ENCODE results near the gene ERMP1.
A peak's percentile ranks its signal among the peaks of the same experiment; 100 is the strongest.

The ERMP1 gene

DNA sequence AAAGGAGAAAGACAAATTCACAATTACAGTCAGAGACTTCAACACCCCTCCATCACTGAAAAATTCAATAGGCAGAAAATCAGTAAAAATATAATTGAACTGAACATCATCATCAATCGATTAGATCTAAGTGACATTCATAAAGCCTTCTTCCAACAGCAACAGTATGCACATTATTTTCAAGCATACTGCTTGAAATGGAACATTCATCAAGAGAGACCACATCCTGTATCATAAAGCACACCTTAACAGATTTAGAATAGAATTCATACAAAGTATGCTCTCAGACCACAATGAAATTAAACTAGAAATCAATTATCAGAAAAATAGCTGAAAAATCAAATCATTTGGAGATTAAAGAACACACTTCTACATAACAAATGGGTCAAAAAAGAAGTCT, 39.1 kb downstream of the ERMP1 start:
- no peaks in the 10 kb centered on the region for H3F3A ChIP-seq (ENCODE audit: low read depth)
- TF ChIP-seq, protein P1, sequence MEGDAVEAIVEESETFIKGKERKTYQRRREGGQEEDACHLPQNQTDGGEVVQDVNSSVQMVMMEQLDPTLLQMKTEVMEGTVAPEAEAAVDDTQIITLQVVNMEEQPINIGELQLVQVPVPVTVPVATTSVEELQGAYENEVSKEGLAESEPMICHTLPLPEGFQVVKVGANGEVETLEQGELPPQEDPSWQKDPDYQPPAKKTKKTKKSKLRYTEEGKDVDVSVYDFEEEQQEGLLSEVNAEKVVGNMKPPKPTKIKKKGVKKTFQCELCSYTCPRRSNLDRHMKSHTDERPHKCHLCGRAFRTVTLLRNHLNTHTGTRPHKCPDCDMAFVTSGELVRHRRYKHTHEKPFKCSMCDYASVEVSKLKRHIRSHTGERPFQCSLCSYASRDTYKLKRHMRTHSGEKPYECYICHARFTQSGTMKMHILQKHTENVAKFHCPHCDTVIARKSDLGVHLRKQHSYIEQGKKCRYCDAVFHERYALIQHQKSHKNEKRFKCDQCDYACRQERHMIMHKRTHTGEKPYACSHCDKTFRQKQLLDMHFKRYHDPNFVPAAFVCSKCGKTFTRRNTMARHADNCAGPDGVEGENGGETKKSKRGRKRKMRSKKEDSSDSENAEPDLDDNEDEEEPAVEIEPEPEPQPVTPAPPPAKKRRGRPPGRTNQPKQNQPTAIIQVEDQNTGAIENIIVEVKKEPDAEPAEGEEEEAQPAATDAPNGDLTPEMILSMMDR (conservative IDR thresholded peaks at IDR 0.05; ENCODE audit: low read length): no peak
- no peak for TF ChIP-seq EZH2phosphoT487 (IDR thresholded peaks at IDR 0.05; ENCODE audit: borderline replicate concordance)
- H3K4me1 ChIP-seq (ENCODE audit: insufficient read depth, low read length, poor library complexity, severe bottlenecking): peaks cover 24% of the 10 kb centered on the region
- H3K9ac ChIP-seq (ENCODE audit: low read depth, low read length, poor library complexity, severe bottlenecking): no peak overlapping the region
- peaks cover 11% of the 10 kb centered on the region; the same call in 1 of the 2 replicates for H3K79me2 ChIP-seq (ENCODE audit: insufficient read depth, low read length)
- peak overlapping the region; percentile 26 for H3K4me2 ChIP-seq (ENCODE audit: low read depth, low read length, poor library complexity, severe bottlenecking)
- H3K27me3 ChIP-seq (ENCODE audit: insufficient read depth, low read length, poor library complexity, severe bottlenecking): no peaks in the 10 kb centered on the region
- no peaks in the 10 kb centered on the region for H3K9me3 ChIP-seq (ENCODE audit: insufficient read depth, low read depth, low read length)
- no peak overlapping the region for H3K4me3 ChIP-seq (ENCODE audit: low read length, poor library complexity, severe bottlenecking)
- peaks cover 12% of the 10 kb centered on the region for H4K20me1 ChIP-seq (ENCODE audit: insufficient read depth, low read length, poor library complexity, severe bottlenecking)
- H3K36me3 ChIP-seq (ENCODE audit: insufficient read depth, low read length): peaks cover 42% of the 10 kb centered on the region; the same call in 1 of the 2 replicates
- no peak overlapping the region for H2AFZ ChIP-seq (ENCODE audit: low read length)
- no peaks in the 10 kb centered on the region for H3K9me2 ChIP-seq (replicated peaks; ENCODE audit: low read depth, low read length)

DNA sequence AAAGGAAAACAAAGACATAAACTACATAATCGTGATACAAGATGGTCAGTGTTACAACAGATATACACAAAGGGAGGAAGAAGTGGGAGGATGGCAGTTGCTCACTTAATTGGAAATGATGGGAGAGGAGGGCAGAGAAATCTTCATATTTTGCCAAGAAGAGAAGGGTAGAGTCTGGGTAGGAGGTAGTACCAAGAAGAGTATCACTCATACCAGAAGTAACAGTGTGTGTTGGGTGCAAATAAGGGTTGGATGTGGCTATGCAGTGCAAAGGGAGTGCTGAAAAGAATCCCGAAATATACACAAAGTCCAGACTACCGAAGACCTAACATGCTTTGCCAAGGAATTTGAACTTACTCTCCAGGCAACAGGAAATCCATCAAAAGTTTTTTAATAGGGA, 41.0 kb downstream of the ERMP1 start:
- Histone ChIP-seq H3K9me3 (ENCODE audit: insufficient read depth, low read depth, low read length) (no peaks in the 10 kb centered on the region), H3K9ac (ENCODE audit: low read depth, low read length, poor library complexity, severe bottlenecking) (no peak overlapping the region), H3K4me1 (ENCODE audit: insufficient read depth, low read length, poor library complexity, severe bottlenecking) (peaks cover 24% of the 10 kb centered on the region)

DNA sequence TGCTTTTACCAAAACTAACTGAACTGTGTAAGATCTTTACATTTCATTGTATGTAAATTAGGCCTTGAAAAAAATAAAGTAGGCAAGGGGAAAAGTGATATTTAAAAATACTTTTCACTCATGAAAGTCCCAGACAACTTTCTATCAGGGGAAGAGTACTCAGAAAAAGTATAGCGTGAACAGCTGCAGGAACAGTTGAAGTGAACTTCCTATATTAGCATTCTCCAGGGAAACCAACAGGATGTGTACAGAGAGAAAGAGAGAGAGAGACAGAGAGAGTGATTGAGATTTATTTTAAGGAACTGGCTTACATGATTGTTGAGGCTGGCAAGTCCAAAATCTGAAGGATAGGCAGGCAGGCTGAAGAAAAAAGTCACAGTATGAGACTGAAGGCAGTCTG, 42.0 kb downstream of the ERMP1 start:
- Histone ChIP-seq H3K9me3 (ENCODE audit: insufficient read depth, low read depth, low read length) (no peaks in the 10 kb centered on the region), H3K4me3 (ENCODE audit: low read length, poor library complexity, severe bottlenecking) (no peak overlapping the region), H3K9ac (ENCODE audit: low read depth, low read length, poor library complexity, severe bottlenecking) (no peak overlapping the region), H3K4me1 (ENCODE audit: insufficient read depth, low read length, poor library complexity, severe bottlenecking) (peaks cover 24% of the 10 kb centered on the region), H3F3A (ENCODE audit: low read depth) (no peaks in the 10 kb centered on the region), H3K9me2 (replicated peaks; ENCODE audit: low read depth, low read length) (no peaks in the 10 kb centered on the region), H3K36me3 (ENCODE audit: insufficient read depth, low read length) (peaks cover 48% of the 10 kb centered on the region; the same call in 1 of the 2 replicates), H2AFZ (ENCODE audit: low read length) (no peak overlapping the region), H3K27me3 (ENCODE audit: insufficient read depth, low read length, poor library complexity, severe bottlenecking) (no peaks in the 10 kb centered on the region), H3K4me2 (ENCODE audit: low read depth, low read length, poor library complexity, severe bottlenecking) (no peak overlapping the region), H4K20me1 (ENCODE audit: insufficient read depth, low read length, poor library complexity, severe bottlenecking) (peaks cover 12% of the 10 kb centered on the region), H3K79me2 (ENCODE audit: insufficient read depth, low read length) (peaks cover 11% of the 10 kb centered on the region; the same call in 1 of the 2 replicates)
- TF ChIP-seq EZH2phosphoT487 (IDR thresholded peaks at IDR 0.05; ENCODE audit: borderline replicate concordance): no peak
- TF ChIP-seq, protein P1 (conservative IDR thresholded peaks at IDR 0.05; ENCODE audit: low read length): no peak

More for the DNA sequence above, 41.0 kb downstream of the ERMP1 start:
- Histone ChIP-seq H3F3A (ENCODE audit: low read depth) (no peaks in the 10 kb centered on the region), H3K9me2 (replicated peaks; ENCODE audit: low read depth, low read length) (no peaks in the 10 kb centered on the region), H3K4me3 (ENCODE audit: low read length, poor library complexity, severe bottlenecking) (no peak overlapping the region), H3K79me2 (ENCODE audit: insufficient read depth, low read length) (peaks cover 11% of the 10 kb centered on the region; the same call in 1 of the 2 replicates), H2AFZ (ENCODE audit: low read length) (no peak overlapping the region), H4K20me1 (ENCODE audit: insufficient read depth, low read length, poor library complexity, severe bottlenecking) (peaks cover 12% of the 10 kb centered on the region), H3K4me2 (ENCODE audit: low read depth, low read length, poor library complexity, severe bottlenecking) (no peak overlapping the region), H3K36me3 (ENCODE audit: insufficient read depth, low read length) (peaks cover 44% of the 10 kb centered on the region; the same call in 1 of the 2 replicates), H3K27me3 (ENCODE audit: insufficient read depth, low read length, poor library complexity, severe bottlenecking) (no peaks in the 10 kb centered on the region)
- no peak for TF ChIP-seq EZH2phosphoT487 (IDR thresholded peaks at IDR 0.05; ENCODE audit: borderline replicate concordance)
- TF ChIP-seq, protein P1 (conservative IDR thresholded peaks at IDR 0.05; ENCODE audit: low read length): no peak

Data from Loucy (cell line).